Thyroid gland (tissue), 4 donors: ENCODE measurements around the gene CHST9.

Source experiments
- CTCF ChIP-seq, 6 experiments: fragments of 200-600 bp in 3 of 6; fragments of 450-650 bp in 3 of 6; sonication (generic) in 3 of 6; IDR thresholded peaks; one replicate each; pipeline ENCODE4 v1.5.1; 2016 to 2019; ENCODE audit warnings: antibody characterized with exemption in 6 of 6, mild to moderate bottlenecking in 2 of 6, inconsistent platforms in 1 of 6, moderate library complexity in 1 of 6
- POLR2A ChIP-seq, 2 donors: fragments of 450-650 bp; IDR thresholded peaks; one replicate each; pipeline ENCODE4 v1.6.1; 2017; ENCODE audit warnings: antibody characterized with exemption in 2 of 2, mild to moderate bottlenecking in 2 of 2, moderate library complexity in 1 of 2

- TF ChIP-seq POLR2A (IDR thresholded peaks at IDR 0.05) (no peak), CTCF (IDR thresholded peaks at IDR 0.05) (no peak)
Measured at GRCh38 chr18:26970637-26971036, 214.5 kb downstream of the CHST9 start.
